ENCODE data around the gene SNX5.

GRCh38 chr20:17919149-17919548 lies 49.4 kb downstream of the SNX5 start:
- TF ChIP-seq CTCF (IDR thresholded peaks at IDR 0.05) (no peak), POLR2A (IDR thresholded peaks at IDR 0.05) (no peak)

All from prostate gland (tissue), 2 donors.